HL-60/S4 treated with retinoic acid at 250 ng/mL for 4 days and 3 days (cell line): Measurements from ENCODE around the gene USP44.
"Not testable (repeated sequence)": the region's sequence is repeated elsewhere in the genome, so short reads cannot be mapped to it uniquely, and the experiment has no call there.

Source experiments
- in situ Hi-C: fragments of 300-500 bp; cut with MboI; formaldehyde crosslinking; loops from 2 replicates; pipeline ENCODE4 v1.7.0; 2022; ENCODE audit warnings: low sequenced_read_pairs

The USP44 gene

GRCh38 chr12:95511977-95512376 lies 39.3 kb downstream of the USP44 start:
- in situ Hi-C loops, result no loop called here

- in situ Hi-C loops, result no loop called here
These were observed 42.0 kb downstream of the USP44 start for GRCh38 chr12:95509300-95509699.

GRCh38 chr12:95506707-95507523 lies 44.4 kb downstream of the USP44 start:
- in situ Hi-C loops, result no loop called here

- in situ Hi-C loops, result no loop called here
These were observed 46.2 kb downstream of the USP44 start for GRCh38 chr12:95505039-95505438.

- in situ Hi-C loops, result no loop called here
These were observed 47.1 kb downstream of the USP44 start for GRCh38 chr12:95504140-95504539.

GRCh38 chr12:95499772-95500171 lies 51.5 kb downstream of the USP44 start:
- in situ Hi-C loops, result no loop called here

- in situ Hi-C loops, result no loop called here
These were observed 52.3 kb downstream of the USP44 start for GRCh38 chr12:95498968-95499367.

GRCh38 chr12:95497031-95497430 lies 54.2 kb downstream of the USP44 start:
- in situ Hi-C loops, result no loop called here

GRCh38 chr12:95495433-95495832 lies 55.8 kb downstream of the USP44 start:
- in situ Hi-C loops, result no loop called here

GRCh38 chr12:95494888-95495287 lies 56.4 kb downstream of the USP44 start:
- in situ Hi-C loops, result no loop called here

- in situ Hi-C loops, result no loop called here
These were observed 58.8 kb downstream of the USP44 start for GRCh38 chr12:95492462-95492861.

GRCh38 chr12:95487024-95487423 lies 64.3 kb downstream of the USP44 start:
- in situ Hi-C loops, result no loop called here

- in situ Hi-C loops, result no loop called here
These were observed 66.8 kb downstream of the USP44 start for GRCh38 chr12:95484524-95484923.

- in situ Hi-C loops, result not testable (repeated sequence)
These were observed 68.7 kb downstream of the USP44 start for GRCh38 chr12:95482564-95482963.

- in situ Hi-C loops, result no loop called here
These were observed 69.4 kb downstream of the USP44 start for GRCh38 chr12:95481888-95482287.

GRCh38 chr12:95481072-95481471 lies 70.2 kb downstream of the USP44 start:
- in situ Hi-C loops, result no loop called here

- in situ Hi-C loops, result no loop called here
These were observed 71.0 kb downstream of the USP44 start for GRCh38 chr12:95480230-95480629.

GRCh38 chr12:95474660-95474958 lies 76.7 kb downstream of the USP44 start:
- in situ Hi-C loops, result no loop called here

- in situ Hi-C loops, result no loop called here
These were observed 77.2 kb downstream of the USP44 start, which contains the start of gene METAP2 for GRCh38 chr12:95473884-95474659. TSS of gene METAP2 (plus strand) at chr12:95474152. CDS start at chr12:95474180, 28 bp downstream.

GRCh38 chr12:95473231-95473883 lies 77.9 kb downstream of the USP44 start:
- in situ Hi-C loops, result no loop called here

GRCh38 chr12:95470300-95470699 lies 81.0 kb downstream of the USP44 start:
- in situ Hi-C loops, result no loop called here
